NCI-H2227 treated with DMSO at 0.1 percent for 48 hours (cell line): ENCODE results near the gene RUNX3.
A peak's percentile ranks its signal among the peaks of the same experiment; 100 is the strongest.

ENCODE experiments used
- DNase-seq: peaks from one replicate; lab custom pipeline; 2025; lab: John Stamatoyannopoulos, UW

Gene RUNX3

GRCh38 chr1:24946861-24947658 lies 17.0 kb upstream of the RUNX3 start:
- no peak for DNase-seq

DNA sequence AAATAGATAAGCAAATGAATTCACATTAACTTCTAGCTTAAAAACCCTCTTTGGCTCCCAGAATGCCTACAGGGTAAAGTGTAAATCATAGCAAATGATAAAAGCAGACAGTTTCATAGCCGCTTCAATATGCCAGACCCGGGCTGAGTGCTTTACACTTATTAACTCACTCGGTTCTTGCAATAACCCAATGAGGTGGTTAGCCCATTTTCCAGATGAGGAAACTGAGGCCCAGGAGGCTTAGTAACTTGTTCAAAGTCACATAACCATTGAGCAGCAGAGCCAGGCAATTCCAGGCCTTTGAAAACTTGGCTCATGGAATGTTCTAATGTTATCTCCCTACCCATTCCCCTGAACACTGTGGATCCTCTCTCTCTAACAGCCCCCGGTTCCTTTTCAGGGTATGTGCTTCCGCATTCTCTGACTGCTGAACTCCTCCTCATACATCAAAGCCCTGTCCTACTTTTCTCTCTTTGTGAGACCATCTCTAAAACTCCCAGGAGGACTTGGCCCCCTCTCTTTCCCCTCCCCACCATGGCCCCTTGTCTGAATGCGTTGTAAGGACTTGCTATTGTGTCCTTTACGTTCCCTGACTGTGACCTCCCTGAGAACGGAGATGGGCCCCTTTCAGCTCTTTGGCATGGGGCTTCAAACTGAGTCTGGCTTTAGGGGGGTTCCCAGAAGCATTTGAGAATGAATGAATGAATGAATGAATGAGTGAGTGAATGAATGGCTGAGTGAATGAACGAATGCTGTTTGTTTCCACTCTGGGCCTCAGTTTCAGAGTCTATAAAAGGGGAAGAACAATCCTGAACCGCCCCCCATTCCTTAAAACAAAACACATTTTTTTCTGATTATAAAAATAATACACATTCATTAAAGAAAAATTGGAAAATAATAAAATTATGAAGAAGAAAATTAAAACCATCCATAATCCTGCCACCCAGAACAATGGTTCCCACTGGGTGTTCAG lies 15.6 kb upstream of the RUNX3 start:
- DNase-seq, result no peak

DNA sequence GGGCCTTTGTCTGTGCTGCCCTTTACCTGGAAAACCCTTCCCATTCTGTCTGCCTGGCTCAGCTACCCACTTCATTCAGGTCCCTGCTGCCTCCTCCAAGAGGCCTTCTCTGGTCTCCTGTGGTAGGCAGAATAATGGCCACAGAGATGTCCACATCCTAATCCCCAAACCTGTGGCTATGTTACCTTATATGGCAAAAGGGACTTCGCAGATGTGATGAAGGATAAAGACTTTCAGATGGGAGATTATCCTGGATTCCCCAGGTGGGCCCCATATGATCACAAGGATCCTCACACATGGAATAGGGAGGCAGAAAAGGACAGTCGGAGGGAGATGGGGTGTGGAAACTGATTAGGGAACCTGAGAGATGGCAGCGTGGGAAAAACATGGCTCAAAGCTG lies 14.2 kb upstream of the RUNX3 start:
- no peak for DNase-seq

DNA sequence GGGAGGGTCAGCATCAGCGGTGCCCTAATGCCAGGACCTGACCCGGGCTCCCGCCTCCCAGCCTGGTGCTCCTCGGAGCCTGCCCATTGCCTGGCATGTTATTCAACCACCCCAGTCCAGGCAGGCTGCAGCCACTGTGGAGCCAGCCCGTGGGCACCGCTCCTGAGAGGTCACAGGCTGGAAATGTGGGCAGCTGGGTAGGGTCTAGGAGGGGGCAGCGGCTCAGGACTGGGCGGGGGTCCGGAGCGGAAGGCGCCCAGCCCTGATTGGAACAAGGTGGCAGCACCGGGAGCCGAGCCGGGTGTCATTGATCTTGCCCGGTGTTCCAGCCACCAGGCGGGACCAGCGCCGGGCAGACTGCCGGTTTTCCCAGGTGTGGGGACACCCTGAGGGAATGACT lies 12.7 kb upstream of the RUNX3 start:
- DNase-seq, result no peak

DNA sequence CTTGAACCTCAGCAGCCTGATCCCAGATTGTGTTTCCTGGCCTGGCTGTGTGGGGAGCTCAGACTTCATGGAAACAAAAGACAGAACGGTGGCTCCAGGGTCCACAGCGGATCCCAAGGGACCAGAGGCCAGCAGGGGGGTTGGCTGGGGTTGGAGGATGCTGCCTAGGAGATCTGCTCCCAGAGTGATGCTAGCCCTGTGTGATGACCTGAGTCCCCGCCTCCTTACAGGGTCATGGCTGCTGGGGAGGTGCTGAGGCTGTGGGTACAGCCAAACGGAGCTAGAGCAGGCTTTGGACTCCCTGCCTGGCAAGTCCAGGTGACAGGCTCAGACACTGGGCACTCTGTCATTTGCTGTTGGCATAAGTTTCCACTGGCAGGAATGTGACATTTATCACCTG lies 11.5 kb upstream of the RUNX3 start:
- no peak for DNase-seq

- DNase-seq, result no peak
These were observed 10.2 kb upstream of the RUNX3 start for GRCh38 chr1:24940231-24940630.

DNA sequence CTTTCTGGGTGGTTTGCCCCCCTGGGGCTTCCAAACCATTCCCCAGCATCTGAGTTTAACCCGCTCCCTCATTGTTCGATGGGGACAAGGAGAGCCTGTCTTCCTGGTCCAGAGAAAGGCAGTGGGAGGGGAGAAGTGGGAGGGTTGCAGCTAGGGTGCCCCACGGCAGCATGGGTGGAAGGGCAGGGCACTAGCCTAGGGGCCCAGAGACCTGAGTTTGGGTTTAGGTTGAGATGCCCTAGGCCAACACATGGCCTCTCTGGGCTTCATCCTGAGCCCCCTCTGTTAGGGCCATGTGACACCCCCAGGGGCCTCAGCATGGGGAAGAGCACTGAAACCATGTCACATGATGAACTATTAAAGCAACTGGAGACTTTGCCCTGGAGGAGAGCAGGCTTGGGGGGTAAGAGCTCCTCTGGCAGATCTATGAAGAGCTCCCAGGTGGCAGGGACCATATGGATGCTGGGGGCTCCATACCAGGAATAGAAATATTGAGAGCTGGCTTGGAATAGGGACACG lies 9.7 kb upstream of the RUNX3 start:
- DNase-seq, result no peak

GRCh38 chr1:24939040-24939674 lies 9.1 kb upstream of the RUNX3 start:
- DNase-seq, result no peak

DNA sequence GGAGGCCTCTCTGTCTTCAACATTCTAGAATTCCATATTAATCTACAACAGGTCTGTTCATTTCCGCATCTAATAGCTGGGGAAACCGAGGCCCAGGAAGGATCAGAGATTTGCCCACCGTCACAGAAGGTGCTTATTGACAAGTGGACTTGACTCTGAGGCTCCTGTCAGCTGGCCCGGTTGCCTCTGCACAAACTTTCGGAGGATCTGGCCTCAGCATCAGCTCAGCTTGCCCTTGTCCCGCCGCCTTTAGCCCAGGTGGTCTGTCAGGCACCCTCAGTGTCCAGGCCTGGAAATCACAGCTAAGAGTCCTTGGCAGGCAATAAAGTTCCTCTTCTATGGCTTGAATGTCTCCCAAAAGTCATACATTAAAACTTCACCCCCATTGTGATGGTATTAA lies 8.2 kb upstream of the RUNX3 start:
- DNase-seq, result no peak

DNA sequence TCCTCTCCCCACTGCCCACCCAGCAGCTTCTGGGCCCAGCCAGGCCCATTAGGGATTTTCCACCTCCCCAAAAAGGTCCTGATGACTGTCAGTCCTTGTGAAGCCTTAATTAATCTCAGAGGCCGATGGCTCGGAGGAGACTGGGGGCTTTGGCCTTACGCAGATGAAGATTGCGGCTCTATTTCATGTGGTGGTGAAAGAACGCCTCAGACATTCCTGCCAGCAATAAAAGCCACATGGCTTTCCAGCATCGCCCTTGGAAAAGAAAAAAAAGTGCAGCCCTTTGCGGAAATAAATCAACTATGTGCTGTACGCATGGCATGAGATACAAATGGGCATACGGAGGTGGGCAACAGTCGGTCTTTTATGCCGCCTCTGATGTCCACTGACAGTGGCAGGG lies 6.6 kb upstream of the RUNX3 start:
- no peak for DNase-seq

DNA sequence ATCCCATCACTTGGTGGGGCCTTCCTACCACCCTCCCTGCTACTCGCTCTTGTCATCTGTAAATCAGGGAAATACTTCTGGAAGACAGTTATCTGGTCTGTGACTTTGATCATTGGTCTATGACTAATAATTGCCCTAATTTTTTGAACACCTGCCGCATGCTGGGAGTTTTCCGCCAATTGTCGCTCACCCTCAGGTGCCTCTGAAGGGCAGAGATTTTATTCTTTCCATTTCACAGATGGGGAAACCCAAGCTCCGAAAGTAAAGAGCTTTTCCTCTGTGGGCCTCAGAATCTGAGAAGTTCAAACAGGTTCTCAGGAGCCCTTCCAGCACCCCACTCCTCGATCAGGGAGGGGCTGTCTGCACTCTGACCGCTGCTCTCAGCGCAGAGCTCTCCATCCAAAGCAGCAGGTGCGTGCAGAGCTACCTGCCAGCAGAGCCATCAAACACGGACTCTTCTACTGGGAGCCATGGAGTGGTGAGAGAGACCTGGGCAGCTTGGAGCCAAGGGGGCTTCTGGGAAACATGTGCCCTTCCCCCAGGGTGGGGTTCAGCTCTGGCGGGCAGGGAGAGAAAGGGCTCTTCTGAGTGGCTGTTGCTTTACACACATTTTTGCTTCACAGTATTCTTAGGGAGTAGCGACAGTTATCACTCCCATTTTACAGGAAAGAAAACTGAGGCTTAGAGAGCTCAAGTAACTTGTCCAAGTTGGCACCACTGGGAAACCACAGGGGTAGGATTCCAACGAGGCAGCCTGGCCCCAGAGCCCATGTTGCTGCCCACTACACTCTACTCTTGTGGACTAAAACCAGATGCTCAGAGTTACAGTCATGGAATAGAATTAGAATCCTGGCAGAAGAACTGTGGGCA lies 5.8 kb upstream of the RUNX3 start:
- no peak for DNase-seq

- DNase-seq, result no peak
These were observed 5.1 kb upstream of the RUNX3 start for GRCh38 chr1:24935196-24935526.

DNA sequence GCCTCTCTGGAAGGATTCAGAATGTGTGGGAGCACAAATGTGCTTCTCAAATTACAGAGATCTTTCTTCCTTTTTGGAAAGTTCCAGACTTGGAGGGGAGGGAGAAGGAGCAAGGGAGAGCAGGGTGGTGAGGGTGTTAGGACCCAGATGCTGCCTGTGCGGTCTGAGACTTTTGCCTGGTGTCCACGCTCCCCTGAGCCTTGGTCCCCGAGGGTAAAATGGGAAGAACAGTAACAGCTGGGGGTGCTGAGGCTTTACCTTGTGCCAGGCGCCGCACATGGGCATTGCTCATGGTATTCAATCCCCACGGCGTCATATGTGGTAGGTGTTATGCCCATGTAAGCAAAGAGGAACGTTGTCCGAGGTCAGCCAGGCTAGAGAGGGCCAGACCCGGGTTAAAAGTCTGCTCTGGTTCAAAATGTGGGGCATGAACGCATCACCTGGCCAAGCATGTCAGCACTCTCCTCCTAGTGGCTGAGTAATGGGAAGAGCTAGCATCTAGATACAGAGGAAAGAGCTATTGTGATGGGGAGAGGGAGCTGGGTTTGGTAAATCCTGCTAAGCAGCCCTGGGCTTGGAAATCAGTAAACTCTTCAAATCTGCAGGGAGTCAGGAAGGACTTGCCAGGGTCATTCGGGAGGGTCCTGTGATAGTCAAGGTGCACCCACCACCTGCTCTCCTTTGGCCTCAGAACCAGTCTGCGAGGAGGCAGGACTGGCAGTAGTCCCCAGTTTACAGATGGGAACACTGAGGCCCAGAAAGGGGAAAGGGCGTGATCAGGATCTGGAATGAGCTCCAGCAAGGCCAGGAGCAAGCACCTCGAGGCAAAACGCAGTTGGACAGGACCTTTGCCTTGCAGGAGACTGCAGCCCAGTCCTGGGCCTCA lies 4.5 kb upstream of the RUNX3 start:
- DNase-seq, result no peak

GRCh38 chr1:24933468-24933867 lies 3.4 kb upstream of the RUNX3 start:
- DNase-seq, result no peak

GRCh38 chr1:24932725-24933294 lies 2.7 kb upstream of the RUNX3 start:
- DNase-seq, result no peak

DNA sequence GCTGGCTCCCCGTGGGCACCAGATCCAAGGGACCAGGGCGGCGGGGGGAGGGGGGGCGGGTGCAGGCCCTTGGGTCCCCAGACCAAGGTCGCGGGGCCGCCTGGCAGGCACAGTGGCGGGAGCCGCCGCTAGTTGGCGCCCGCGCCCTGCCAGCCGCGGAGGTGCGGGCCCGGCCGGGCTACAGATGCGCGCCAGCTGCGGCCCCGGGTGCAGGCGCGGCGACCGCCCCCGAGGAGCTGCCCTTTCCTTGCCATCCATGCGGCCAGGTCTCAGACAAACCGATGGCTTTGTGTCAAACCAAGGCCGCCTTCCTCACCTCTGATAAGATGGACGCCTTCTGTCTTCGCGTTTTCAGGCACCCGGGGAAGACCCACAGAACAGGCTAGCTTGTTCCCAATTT lies 2.2 kb upstream of the RUNX3 start:
- DNase-seq, result peak; percentile 13

- no peak for DNase-seq
These were observed 1.6 kb upstream of the RUNX3 start for GRCh38 chr1:24931468-24932231.

DNA sequence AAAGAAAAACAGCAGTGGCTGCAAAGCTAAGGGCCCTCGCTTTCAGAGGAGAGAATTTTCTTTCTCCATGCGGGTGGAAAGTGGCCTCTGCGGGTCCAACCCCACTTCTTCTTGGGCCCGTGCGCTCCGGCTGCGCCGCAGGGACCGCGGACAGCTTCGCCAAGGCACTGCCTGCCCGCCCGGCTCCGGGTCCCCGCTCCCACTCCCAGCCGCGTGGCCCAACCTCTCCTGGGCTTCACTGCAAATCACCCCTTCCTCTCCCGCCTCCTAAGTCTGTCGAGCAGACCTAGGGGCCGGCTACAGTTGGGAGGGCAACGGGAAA lies 1.0 kb upstream of the RUNX3 start:
- no peak for DNase-seq

GRCh38 chr1:24929398-24930259 lies 447 bp downstream of the RUNX3 start:
- DNase-seq, result no peak
